HepG2 (cell line): ENCODE data around the gene CKM. TPM values are rescaled to one million over a fixed set of nuclear protein-coding genes. Genes with fewer than 3 reads are reported as not detected.
A peak's percentile ranks its signal among the peaks of the same experiment; 100 is the strongest.

ENCODE experiments used
- CEBPZ ChIP-seq: IDR thresholded peaks from 2 replicates; pipeline ENCODE4 v1.6.1; 2012; ENCODE audit warnings: low read length, improper control_type of control experiment
- EP300 ChIP-seq, 3 experiments: sonication (generic) in 1 of 3; formaldehyde crosslinking in 1 of 3; IDR thresholded peaks; 2 replicates each; pipeline versions ENCODE4 v1.5.1 to v1.6.1; 2011 to 2020; ENCODE audit warnings: low read depth in 2 of 3, low read length in 2 of 3, borderline replicate concordance in 1 of 3, improper control_type of control experiment in 1 of 3, mild to moderate bottlenecking in 1 of 3, missing genetic modification reagents in 1 of 3, moderate library complexity in 1 of 3
- HES4 ChIP-seq: sonication (generic); formaldehyde crosslinking; IDR thresholded peaks from 2 replicates; pipeline ENCODE4 v1.9.0; 2021; ENCODE audit warnings: mild to moderate bottlenecking, missing genetic modification reagents, borderline replicate concordance
- KDM2A ChIP-seq: sonication (generic); formaldehyde crosslinking; IDR thresholded peaks from 2 replicates; pipeline ENCODE4 v1.4.0; 2020; ENCODE audit warnings: low read depth, missing genetic modification reagents, borderline replicate concordance
- SOX13 ChIP-seq, 3 experiments: fragments of 450-650 bp in 1 of 3; sonication (generic) in 1 of 3; formaldehyde crosslinking in 1 of 3; IDR thresholded peaks in 2 of 3; conservative IDR thresholded peaks in 1 of 3; 2 replicates each; pipeline versions ENCODE4 v1.5.0 to v1.6.1; 2016 to 2020; ENCODE audit warnings: antibody characterized with exemption in 1 of 3, mild to moderate bottlenecking in 1 of 3, missing compliant biosample characterization in 1 of 3, missing genetic modification reagents in 1 of 3, moderate library complexity in 1 of 3
- STAG1 ChIP-seq: sonication (generic); formaldehyde crosslinking; IDR thresholded peaks from 2 replicates; pipeline ENCODE4 v1.4.0; 2020; ENCODE audit warnings: missing genetic modification reagents
- ZFP82 ChIP-seq: sonication (generic); formaldehyde crosslinking; IDR thresholded peaks from 2 replicates; pipeline ENCODE4 v1.5.1; 2020; ENCODE audit warnings: mild to moderate bottlenecking, missing genetic modification reagents, borderline replicate concordance
- ZNF138 ChIP-seq: sonication (generic); formaldehyde crosslinking; IDR thresholded peaks from 2 replicates; pipeline ENCODE4 v1.5.0; 2020; ENCODE audit warnings: mild to moderate bottlenecking, low read depth, missing genetic modification reagents
- ZNF24 ChIP-seq: fragments of 450-650 bp; IDR thresholded peaks from 2 replicates; pipeline ENCODE4 v1.6.1; 2017; ENCODE audit warnings: antibody characterized with exemption, mild to moderate bottlenecking
- ZNF451 ChIP-seq: sonication (generic); formaldehyde crosslinking; IDR thresholded peaks from 2 replicates; pipeline ENCODE4 v1.5.0; 2020; ENCODE audit warnings: mild to moderate bottlenecking, missing genetic modification reagents
- ZNF720 ChIP-seq: sonication (generic); formaldehyde crosslinking; IDR thresholded peaks from 2 replicates; pipeline ENCODE4 v1.4.0; 2020; ENCODE audit warnings: missing genetic modification reagents
- ZNF776 ChIP-seq: sonication (generic); formaldehyde crosslinking; IDR thresholded peaks from 2 replicates; pipeline ENCODE4 v1.4.0; 2020; ENCODE audit warnings: mild to moderate bottlenecking, missing genetic modification reagents
- ZNF777 ChIP-seq: sonication (generic); formaldehyde crosslinking; IDR thresholded peaks from 2 replicates; pipeline ENCODE4 v1.4.0; 2020; ENCODE audit warnings: missing genetic modification reagents
- ZNF879 ChIP-seq: sonication (generic); formaldehyde crosslinking; IDR thresholded peaks from 2 replicates; pipeline ENCODE4 v1.8.1; 2023; ENCODE audit warnings: missing genetic modification reagents
- ZZZ3 ChIP-seq: sonication (generic); formaldehyde crosslinking; IDR thresholded peaks from 2 replicates; pipeline ENCODE4 v1.4.0; 2020; ENCODE audit warnings: missing genetic modification reagents, mild to moderate bottlenecking, borderline replicate concordance
- polyA plus RNA-seq, 8 experiments: library from polyadenylated mRNA; depleted of rRNA in 3 of 8; stranded (reverse) in 7 of 8; unstranded in 1 of 8; fragments of >200 nt; fragmentation: Illumina TruSeq in 4 of 8; extraction: Trizol in 4 of 8; gene quantifications; 2 replicates each; pipeline versions ENCODE4 v1.2.1 to v1.2.3, GENCODE V29; 2011 to 2016; ENCODE audit warnings: low read depth in 4 of 8, missing spikeins in 1 of 8, mixed read lengths in 1 of 8; ENCODE audit not compliant: insufficient read depth in 1 of 8
- total RNA-seq, 5 experiments: library from RNA; depleted of rRNA; stranded (reverse); fragments of >200 nt; fragmentation: Illumina TruSeq; extraction: Trizol; gene quantifications; 2 replicates each; pipeline ENCODE4 v1.2.3, GENCODE V29; 2016; ENCODE audit warnings: low read depth in 1 of 5
- TF ChIP-seq, protein P1 (sequence below): sonication (generic); formaldehyde crosslinking; IDR thresholded peaks from 2 replicates; pipeline ENCODE4 v1.4.0; 2020; ENCODE audit warnings: missing genetic modification reagents
- TF ChIP-seq, protein P2 (sequence below): sonication (generic); formaldehyde crosslinking; IDR thresholded peaks from 2 replicates; pipeline ENCODE4 v1.5.1; 2020; ENCODE audit warnings: missing genetic modification reagents, mild to moderate bottlenecking, borderline replicate concordance

CKM gene
- total and polyA plus RNA-seq, 2 of the 13 experiments (the other 11 are each of a cell fraction or from before 2014, with no cell fraction given): 0.54 to 0.80 TPM

- TF ChIP-seq HES4 (CRISPR knock-in tag) (no peak), ZNF720 (CRISPR knock-in tag) (no peak), ZFP82 (CRISPR knock-in tag) (no peak), EP300 (IDR thresholded peaks at IDR 0.05; ENCODE audit: low read depth in 2 of 2, low read length in 2 of 2) (peak in 1 of 2 experiments; percentile 38; a peak in 1 of 4 replicates), EP300 (CRISPR knock-in tag; IDR thresholded peaks at IDR 0.05; ENCODE audit: borderline replicate concordance) (no peak), ZNF451 (CRISPR knock-in tag) (no peak), CEBPZ (no peak), ZZZ3 (CRISPR knock-in tag) (no peak), ZNF777 (CRISPR knock-in tag) (no peak), ZNF138 (no peak), ZNF879 (CRISPR knock-in tag) (no peak), KDM2A (CRISPR knock-in tag) (0 out of 2 replicates have a peak, but pooled peaks have one; percentile 15), ZNF776 (CRISPR knock-in tag) (no peak), SOX13 (IDR thresholded peaks at IDR 0.05) (no peak), SOX13 (CRISPR knock-in tag; conservative IDR thresholded peaks at IDR 0.05 in 1 of 2, IDR thresholded peaks at IDR 0.05 in 1 of 2) (peak in 1 of 2 experiments; percentile 39; a peak in 1 of 4 replicates), STAG1 (CRISPR knock-in tag) (peak; percentile 14; the same call in 1 of the 2 replicates), ZNF24 (no peak)
- TF ChIP-seq, protein P1, sequence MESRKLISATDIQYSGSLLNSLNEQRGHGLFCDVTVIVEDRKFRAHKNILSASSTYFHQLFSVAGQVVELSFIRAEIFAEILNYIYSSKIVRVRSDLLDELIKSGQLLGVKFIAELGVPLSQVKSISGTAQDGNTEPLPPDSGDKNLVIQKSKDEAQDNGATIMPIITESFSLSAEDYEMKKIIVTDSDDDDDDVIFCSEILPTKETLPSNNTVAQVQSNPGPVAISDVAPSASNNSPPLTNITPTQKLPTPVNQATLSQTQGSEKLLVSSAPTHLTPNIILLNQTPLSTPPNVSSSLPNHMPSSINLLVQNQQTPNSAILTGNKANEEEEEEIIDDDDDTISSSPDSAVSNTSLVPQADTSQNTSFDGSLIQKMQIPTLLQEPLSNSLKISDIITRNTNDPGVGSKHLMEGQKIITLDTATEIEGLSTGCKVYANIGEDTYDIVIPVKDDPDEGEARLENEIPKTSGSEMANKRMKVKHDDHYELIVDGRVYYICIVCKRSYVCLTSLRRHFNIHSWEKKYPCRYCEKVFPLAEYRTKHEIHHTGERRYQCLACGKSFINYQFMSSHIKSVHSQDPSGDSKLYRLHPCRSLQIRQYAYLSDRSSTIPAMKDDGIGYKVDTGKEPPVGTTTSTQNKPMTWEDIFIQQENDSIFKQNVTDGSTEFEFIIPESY: peak; percentile 46
- TF ChIP-seq, protein P2, sequence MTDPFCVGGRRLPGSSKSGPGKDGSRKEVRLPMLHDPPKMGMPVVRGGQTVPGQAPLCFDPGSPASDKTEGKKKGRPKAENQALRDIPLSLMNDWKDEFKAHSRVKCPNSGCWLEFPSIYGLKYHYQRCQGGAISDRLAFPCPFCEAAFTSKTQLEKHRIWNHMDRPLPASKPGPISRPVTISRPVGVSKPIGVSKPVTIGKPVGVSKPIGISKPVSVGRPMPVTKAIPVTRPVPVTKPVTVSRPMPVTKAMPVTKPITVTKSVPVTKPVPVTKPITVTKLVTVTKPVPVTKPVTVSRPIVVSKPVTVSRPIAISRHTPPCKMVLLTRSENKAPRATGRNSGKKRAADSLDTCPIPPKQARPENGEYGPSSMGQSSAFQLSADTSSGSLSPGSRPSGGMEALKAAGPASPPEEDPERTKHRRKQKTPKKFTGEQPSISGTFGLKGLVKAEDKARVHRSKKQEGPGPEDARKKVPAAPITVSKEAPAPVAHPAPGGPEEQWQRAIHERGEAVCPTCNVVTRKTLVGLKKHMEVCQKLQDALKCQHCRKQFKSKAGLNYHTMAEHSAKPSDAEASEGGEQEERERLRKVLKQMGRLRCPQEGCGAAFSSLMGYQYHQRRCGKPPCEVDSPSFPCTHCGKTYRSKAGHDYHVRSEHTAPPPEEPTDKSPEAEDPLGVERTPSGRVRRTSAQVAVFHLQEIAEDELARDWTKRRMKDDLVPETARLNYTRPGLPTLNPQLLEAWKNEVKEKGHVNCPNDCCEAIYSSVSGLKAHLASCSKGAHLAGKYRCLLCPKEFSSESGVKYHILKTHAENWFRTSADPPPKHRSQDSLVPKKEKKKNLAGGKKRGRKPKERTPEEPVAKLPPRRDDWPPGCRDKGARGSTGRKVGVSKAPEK (CRISPR knock-in tag): 0 out of 2 replicates have a peak, but pooled peaks have one; percentile 37
Measured at GRCh38 chr19:45276284-45276687, 46.4 kb downstream of the CKM start (continued).
